GM20000 (cell line): ENCODE measurements around the gene CENPB.

Source experiments
- DNase-seq: peaks from one replicate; pipeline ENCODE4 v3.0.0; 2012; ENCODE audit warnings: low spot score
- CTCF ChIP-seq: IDR thresholded peaks from 2 replicates; pipeline ENCODE4 v1.5.1; 2012; ENCODE audit warnings: mild to moderate bottlenecking, control low read depth; ENCODE audit errors: extremely low read depth, missing control alignments

The CENPB gene

DNA sequence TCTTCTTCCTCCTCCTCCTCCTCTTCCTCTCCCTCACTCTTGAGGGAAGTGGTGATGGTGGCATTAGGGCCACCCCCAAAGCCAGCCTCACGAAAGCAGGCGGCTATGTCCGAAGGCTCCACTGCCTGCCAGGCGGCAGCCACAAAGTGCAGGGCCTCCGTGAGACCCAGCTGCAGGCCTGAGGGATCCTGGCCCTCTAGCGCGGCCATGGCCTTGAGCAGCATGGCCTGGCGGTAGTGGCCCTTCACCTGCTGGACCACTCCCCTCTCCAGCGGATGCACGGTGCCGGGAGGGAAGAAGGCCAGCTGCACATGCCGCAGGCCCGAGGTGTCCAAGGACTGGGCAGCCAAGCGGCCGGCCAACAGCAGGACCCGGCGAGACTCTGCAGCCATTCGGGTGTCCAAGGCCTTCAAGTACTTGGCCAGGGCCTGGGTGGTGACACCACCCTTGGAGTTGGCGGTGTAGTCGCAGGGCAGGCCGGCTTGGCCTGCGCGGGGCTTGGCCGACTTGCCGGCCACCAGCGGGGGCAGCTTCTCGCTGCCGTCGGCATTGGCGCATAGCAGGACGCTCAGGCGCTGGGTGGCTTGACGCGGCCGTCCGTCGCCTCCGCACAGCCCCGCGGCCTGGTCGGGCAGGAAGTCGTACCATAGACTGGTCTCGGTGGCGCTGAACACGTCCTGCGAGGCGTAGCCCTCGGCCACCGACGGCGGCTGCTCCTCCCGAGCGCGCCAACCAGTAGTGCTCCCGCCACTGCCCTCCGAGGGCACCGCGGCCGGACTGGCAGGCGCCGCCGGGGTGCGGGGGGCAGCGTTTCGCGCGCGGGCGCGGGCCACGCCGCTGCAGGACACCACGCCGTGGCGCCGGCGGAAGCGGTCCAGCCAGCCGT lies 1.1 kb downstream of the CENPB start:
- TF ChIP-seq CTCF: no peak
- DNase-seq: no peak

- no peak for TF ChIP-seq CTCF
- no peak for DNase-seq
Measured at GRCh38 chr20:3784863-3785239, 1.7 kb downstream of the CENPB start.

- TF ChIP-seq CTCF: no peak
- no peak for DNase-seq
Measured at GRCh38 chr20:3784216-3784853, 2.2 kb downstream of the CENPB start.

GRCh38 chr20:3783511-3784195 lies 2.9 kb downstream of the CENPB start:
- no peak for DNase-seq
- TF ChIP-seq CTCF: no peak

DNA sequence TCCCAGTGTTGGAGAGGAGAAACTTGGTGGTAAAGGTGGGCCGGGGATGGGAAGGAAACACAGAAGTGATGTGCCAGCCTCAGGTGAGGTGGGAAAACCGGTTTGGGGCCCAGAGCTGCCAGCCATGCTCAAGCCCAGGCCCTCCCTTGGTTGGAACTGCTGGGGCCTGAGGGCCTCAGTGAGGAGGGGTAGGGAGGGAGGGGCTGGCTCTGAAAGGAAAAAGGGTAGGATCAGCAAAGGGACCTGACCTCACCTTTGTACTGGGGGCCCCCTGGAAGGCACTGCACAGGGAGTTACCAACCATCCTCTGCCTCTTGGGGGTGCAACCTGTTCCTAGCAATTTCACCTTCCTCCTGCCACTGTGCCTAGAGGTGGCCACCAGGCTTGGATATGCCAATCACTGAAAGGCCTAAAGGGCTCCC lies 3.5 kb downstream of the CENPB start:
- no peak for TF ChIP-seq CTCF
- DNase-seq: no peak

GRCh38 chr20:3782597-3782996 lies 3.9 kb downstream of the CENPB start:
- TF ChIP-seq CTCF: no peak
- DNase-seq: no peak
